ENCODE data around the gene MLLT11.
A peak's percentile ranks its signal among the peaks of the same experiment; 100 is the strongest.

Gene MLLT11

DNA sequence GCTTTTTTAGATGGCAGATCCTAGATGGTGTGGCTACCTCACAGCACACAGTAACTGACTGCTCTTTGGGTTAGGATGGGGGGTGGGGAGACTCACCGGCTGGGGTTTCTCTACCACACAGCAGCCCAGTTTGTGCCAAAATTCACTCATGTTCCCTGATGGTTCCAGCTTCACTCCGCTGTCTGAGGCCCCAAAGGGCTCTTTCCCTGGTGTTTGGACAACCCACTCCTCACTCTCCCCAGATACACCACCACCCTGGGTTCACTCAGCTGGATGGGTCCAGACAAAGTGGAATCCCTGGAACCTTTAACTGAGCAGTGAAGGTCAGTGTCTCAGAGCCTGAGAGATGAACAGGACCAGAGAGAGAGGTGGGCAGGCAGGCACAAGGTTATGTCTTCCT lies 4.6 kb upstream of the MLLT11 start:
- H3K27ac ChIP-seq (ENCODE audit: low read depth, low read length) = no peak overlapping the region
- H3K4me3 ChIP-seq (ENCODE audit: insufficient read depth, low read length, poor library complexity, severe bottlenecking) = no peak overlapping the region
- peaks cover 6% of the 10 kb centered on the region for H3F3A ChIP-seq (ENCODE audit: insufficient read depth)
- H3K9ac ChIP-seq (ENCODE audit: low read length) = no peak overlapping the region
- no peak overlapping the region for H2AFZ ChIP-seq (ENCODE audit: low read depth, low read length, severe bottlenecking)
- peaks cover 12% of the 10 kb centered on the region; the same call in 1 of the 2 replicates for H3K36me3 ChIP-seq (ENCODE audit: low read length)
- H3K4me2 ChIP-seq (ENCODE audit: low read depth, low read length, poor library complexity, severe bottlenecking) = no peak overlapping the region
- no peaks in the 10 kb centered on the region; the same call in 1 of the 2 replicates for H4K20me1 ChIP-seq (ENCODE audit: low read depth, low read length)
- H3K9me3 ChIP-seq (ENCODE audit: insufficient read depth, low read length) = no peaks in the 10 kb centered on the region
- no peaks in the 10 kb centered on the region for H3K9me2 ChIP-seq (replicated peaks; ENCODE audit: insufficient read depth, low read length)
- TF ChIP-seq, protein P1, sequence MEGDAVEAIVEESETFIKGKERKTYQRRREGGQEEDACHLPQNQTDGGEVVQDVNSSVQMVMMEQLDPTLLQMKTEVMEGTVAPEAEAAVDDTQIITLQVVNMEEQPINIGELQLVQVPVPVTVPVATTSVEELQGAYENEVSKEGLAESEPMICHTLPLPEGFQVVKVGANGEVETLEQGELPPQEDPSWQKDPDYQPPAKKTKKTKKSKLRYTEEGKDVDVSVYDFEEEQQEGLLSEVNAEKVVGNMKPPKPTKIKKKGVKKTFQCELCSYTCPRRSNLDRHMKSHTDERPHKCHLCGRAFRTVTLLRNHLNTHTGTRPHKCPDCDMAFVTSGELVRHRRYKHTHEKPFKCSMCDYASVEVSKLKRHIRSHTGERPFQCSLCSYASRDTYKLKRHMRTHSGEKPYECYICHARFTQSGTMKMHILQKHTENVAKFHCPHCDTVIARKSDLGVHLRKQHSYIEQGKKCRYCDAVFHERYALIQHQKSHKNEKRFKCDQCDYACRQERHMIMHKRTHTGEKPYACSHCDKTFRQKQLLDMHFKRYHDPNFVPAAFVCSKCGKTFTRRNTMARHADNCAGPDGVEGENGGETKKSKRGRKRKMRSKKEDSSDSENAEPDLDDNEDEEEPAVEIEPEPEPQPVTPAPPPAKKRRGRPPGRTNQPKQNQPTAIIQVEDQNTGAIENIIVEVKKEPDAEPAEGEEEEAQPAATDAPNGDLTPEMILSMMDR (IDR thresholded peaks at IDR 0.05; ENCODE audit: insufficient read depth, low read length, poor library complexity, severe bottlenecking) = no peak
- TF ChIP-seq EZH2phosphoT487 (conservative IDR thresholded peaks at IDR 0.05; ENCODE audit: low read length) = no peak
- H3K79me2 ChIP-seq (ENCODE audit: insufficient read depth, low read length) = peaks cover 43% of the 10 kb centered on the region
- no peaks in the 10 kb centered on the region for H3K27me3 ChIP-seq (ENCODE audit: low read length)

DNA sequence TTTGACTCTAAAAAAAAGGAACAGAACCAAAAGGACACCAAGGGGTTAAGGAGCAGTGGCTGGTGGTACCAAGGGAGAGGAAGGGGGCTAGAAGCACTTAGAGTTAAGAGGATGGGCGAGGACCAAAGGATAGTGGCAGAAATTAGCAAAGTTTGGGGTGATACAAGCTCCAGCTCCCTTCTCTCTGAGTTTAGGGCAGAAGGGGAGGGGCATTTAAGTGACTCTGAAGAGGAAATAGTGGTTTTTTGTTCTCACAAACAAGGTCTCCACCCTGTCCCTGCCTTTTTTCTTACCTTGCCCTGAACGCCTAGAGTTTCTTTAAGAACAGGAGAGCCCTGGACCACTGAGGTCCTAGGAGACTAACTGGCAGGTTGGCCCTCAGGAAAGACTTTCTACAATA lies 4.0 kb upstream of the MLLT11 start:
- TF ChIP-seq, protein P1 (IDR thresholded peaks at IDR 0.05; ENCODE audit: insufficient read depth, low read length, poor library complexity, severe bottlenecking) = no peak
- TF ChIP-seq EZH2phosphoT487 (conservative IDR thresholded peaks at IDR 0.05; ENCODE audit: low read length) = no peak
- Histone ChIP-seq H2AFZ (ENCODE audit: low read depth, low read length, severe bottlenecking) (no peak overlapping the region), H3K27ac (ENCODE audit: low read depth, low read length) (no peak overlapping the region), H3K9ac (ENCODE audit: low read length) (0 out of 2 replicates have a peak overlapping the region, but pooled peaks have one; percentile 2), H3K9me2 (replicated peaks; ENCODE audit: insufficient read depth, low read length) (no peaks in the 10 kb centered on the region), H3K27me3 (ENCODE audit: low read length) (no peaks in the 10 kb centered on the region), H3K9me3 (ENCODE audit: insufficient read depth, low read length) (no peaks in the 10 kb centered on the region), H3K4me2 (ENCODE audit: low read depth, low read length, poor library complexity, severe bottlenecking) (no peak overlapping the region), H4K20me1 (ENCODE audit: low read depth, low read length) (no peaks in the 10 kb centered on the region; the same call in 1 of the 2 replicates), H3K36me3 (ENCODE audit: low read length) (peaks cover 12% of the 10 kb centered on the region; the same call in 1 of the 2 replicates), H3F3A (ENCODE audit: insufficient read depth) (peaks cover 4% of the 10 kb centered on the region), H3K4me3 (ENCODE audit: insufficient read depth, low read length, poor library complexity, severe bottlenecking) (no peak overlapping the region), H3K79me2 (ENCODE audit: insufficient read depth, low read length) (peaks cover 48% of the 10 kb centered on the region)

DNA sequence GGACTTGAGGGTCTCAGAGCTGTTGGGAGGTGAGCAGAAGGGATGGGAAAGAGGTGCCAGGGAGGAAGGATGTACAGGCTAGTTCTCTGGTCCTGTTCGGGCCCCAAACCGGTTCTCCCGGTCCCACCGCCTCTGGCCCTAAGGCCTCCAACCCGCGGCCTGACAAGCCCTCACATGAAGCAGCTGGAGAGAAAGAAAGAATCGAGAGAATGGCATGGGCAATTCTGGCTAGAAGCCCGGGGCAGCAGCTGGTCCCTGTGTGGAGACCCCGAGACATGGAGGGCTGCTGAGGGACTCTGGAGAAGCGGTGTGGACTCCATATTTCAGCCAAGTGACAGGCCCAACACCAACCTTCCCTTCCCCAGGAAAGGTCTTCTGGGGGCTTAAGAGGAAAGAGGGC lies 1.5 kb upstream of the MLLT11 start:
- H3K27ac ChIP-seq (ENCODE audit: low read depth, low read length) = peak overlapping the region; percentile 74

More for the DNA sequence above, 1.5 kb upstream of the MLLT11 start:
- H3K9ac ChIP-seq (ENCODE audit: low read length) = peak overlapping the region; percentile 95
- no peaks in the 10 kb centered on the region; the same call in 1 of the 2 replicates for H4K20me1 ChIP-seq (ENCODE audit: low read depth, low read length)
- peaks cover 50% of the 10 kb centered on the region for H3K79me2 ChIP-seq (ENCODE audit: insufficient read depth, low read length)
- H3K27me3 ChIP-seq (ENCODE audit: low read length) = no peaks in the 10 kb centered on the region
- H2AFZ ChIP-seq (ENCODE audit: low read depth, low read length, severe bottlenecking) = no peak overlapping the region
- H3K4me3 ChIP-seq (ENCODE audit: insufficient read depth, low read length, poor library complexity, severe bottlenecking) = peak overlapping the region; percentile 87
- no peak for TF ChIP-seq EZH2phosphoT487 (conservative IDR thresholded peaks at IDR 0.05; ENCODE audit: low read length)
- TF ChIP-seq, protein P1 (IDR thresholded peaks at IDR 0.05; ENCODE audit: insufficient read depth, low read length, poor library complexity, severe bottlenecking) = no peak
- H3K4me2 ChIP-seq (ENCODE audit: low read depth, low read length, poor library complexity, severe bottlenecking) = peak overlapping the region; percentile 83
- H3K9me2 ChIP-seq (replicated peaks; ENCODE audit: insufficient read depth, low read length) = no peaks in the 10 kb centered on the region
- H3K36me3 ChIP-seq (ENCODE audit: low read length) = peaks cover 8% of the 10 kb centered on the region; the same call in 1 of the 2 replicates
- peaks cover 13% of the 10 kb centered on the region for H3F3A ChIP-seq (ENCODE audit: insufficient read depth)
- no peaks in the 10 kb centered on the region for H3K9me3 ChIP-seq (ENCODE audit: insufficient read depth, low read length)
